NCI-H82 treated with DMSO at 0.1 percent for 48 hours (cell line): ENCODE measurements around the gene PHOSPHO1.
A peak's percentile ranks its signal among the peaks of the same experiment; 100 is the strongest.

Source experiments
- DNase-seq: peaks from one replicate; lab custom pipeline; 2025; ENCODE audit not compliant: unreplicated experiment; lab: John Stamatoyannopoulos, UW

PHOSPHO1 gene

DNA sequence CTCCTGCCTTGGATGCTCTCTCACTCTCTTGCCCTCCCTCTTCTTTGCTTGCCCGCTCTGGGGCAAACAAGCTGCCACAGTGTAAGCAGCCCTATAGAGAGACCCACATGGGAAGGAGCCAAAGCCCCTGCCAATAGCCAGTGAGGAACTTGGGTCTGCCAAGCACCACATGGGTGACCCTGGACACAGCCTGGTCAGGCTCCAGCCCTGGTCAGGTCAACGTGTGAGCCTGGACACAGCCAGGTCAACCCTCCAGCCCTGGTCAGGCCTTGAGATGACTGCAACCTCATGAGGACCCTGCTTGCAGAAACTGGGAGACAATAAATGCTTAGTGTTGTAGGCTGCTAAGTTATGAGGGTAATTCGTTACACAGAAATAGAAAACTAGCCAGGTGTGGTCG is 14.3 kb upstream of the PHOSPHO1 start:
- no peak for DNase-seq

- no peak for DNase-seq
These were observed 12.2 kb upstream of the PHOSPHO1 start for GRCh38 chr17:49242813-49243212.

DNA sequence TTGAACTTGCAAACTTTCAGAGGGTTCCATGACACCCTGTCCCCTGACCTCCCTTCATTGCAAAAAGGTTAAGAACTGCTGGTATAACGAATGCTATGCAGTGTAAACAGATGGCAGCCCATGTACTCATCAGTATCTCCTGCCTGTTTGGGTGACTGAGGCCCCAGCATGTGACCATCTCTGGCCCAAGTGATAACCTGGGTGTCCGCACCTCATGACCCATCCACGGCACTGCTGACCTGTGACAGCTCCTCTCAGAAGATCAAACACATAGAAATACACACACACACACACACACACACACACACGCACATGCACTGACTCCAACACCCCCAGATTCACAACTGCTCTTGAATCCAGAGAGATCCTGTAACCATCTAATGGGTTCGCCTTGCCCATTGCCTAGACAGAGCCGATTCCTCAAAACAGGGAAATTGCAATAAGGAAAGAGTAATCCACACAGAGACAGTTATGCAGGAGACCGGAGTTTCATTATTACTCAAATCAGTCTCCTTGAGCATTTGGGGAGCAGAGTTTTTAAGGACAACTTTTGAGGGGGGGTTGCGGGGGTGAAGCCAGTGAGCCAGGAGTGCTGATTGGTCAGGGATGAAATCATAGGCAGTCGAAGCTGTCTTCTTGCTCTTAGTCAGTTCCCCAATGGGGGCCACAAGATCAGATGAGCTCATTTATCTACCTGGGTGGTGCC is 11.3 kb upstream of the PHOSPHO1 start:
- no peak for DNase-seq

GRCh38 chr17:49241040-49241439 is 10.5 kb upstream of the PHOSPHO1 start:
- DNase-seq = no peak

GRCh38 chr17:49240619-49241018 is 10.0 kb upstream of the PHOSPHO1 start:
- no peak for DNase-seq

DNA sequence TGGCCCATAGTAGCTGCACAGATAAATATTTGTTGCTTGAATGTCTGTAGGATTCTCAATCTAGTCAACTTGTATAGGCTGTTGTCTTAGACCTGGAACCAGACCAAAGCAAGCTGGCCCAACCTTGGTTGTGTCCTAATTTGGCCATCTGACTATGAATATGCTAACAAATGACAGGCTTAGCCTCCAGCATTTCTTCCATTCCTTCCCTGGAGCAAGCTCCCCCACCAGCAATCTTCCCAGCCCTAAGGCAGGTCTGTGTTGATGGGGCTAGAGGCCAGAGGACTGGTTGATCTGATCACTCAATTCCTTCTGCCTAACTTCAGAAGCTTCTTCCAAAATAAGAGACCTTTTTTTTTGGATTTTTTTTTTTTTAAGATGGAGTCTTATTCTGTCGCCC is 9.4 kb upstream of the PHOSPHO1 start:
- no peak for DNase-seq

DNA sequence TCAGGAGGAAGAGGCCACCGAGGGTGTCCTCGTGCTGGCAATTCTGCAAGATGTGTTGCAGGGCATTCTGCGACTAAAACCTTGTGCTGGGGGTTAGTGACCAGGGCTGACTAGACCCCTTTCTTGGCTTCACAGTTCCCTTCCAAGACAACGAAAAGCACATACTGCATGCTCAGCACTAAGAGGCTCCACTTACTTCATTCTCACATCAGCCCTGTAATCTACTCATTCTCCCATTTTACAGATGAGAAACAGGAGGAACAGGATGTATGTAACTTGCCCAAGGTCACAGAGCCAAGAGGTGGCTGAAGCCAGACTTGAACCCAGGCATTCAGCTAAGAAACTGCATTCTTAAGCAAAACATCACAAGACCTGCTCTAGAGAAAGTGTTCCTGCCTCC is 5.3 kb upstream of the PHOSPHO1 start:
- DNase-seq = no peak

GRCh38 chr17:49234509-49235080 is 4.0 kb upstream of the PHOSPHO1 start:
- no peak for DNase-seq

DNA sequence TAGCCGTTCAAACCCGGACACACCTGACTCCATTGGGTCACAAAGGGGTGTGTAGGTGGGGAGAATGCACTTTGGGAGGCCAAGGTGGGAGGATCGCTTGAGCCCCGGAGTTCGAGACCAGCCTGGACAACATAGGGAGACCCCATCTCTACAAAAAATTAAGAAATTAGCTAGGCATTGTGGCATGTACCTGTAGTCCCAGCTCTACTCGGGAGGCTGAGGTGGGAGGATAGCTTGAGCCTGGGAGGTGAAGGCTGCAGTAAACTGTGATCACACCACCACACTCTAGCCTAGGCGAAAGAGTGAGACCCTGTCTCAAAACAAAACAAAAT is 942 bp upstream of the PHOSPHO1 start:
- no peak for DNase-seq

DNA sequence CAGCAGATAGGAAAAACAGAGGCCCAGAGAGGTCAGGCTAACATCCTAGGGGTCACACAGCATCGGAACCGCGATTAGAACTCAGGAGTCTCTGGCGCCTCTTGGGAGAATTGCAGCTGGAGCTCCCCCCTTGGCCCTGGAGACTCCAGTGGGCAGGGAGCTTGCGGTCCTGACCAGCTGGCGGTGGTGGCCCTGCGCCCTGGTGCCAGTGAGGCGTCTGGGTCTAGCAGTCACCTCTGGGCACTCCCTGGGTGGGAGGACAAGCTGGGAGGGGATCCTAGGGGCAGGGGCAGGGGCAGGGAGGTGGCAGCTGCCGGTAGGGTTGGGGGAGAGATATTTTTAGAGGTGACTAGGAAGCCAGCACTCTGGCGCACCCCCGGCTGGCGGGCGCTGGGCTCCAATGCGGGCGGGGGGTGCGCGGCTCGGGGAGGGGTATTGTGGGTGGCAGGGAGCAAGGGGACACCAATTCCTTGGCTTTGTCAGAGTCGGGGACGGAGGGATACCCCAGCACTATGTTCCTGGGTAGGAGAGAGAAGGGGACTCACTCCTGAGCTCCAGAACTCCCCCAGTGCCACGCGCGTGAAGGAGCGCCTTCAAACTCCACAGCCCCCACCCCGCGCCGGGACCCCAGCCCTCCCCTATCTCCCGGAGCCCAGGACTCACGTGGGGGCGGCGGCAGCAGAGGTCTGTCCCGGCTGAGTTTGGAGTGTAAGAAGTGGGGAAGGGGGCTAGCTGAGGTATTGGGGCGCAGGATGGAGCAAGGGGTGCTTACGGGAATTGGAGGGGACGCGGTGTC is 584 bp downstream of the PHOSPHO1 start:
- no peak for DNase-seq

- DNase-seq = no peak
These were observed 1.3 kb downstream of the PHOSPHO1 start for GRCh38 chr17:49229076-49229804.

- DNase-seq = peak; percentile 61
These were observed 2.9 kb downstream of the PHOSPHO1 start for GRCh38 chr17:49227436-49228261.

DNA sequence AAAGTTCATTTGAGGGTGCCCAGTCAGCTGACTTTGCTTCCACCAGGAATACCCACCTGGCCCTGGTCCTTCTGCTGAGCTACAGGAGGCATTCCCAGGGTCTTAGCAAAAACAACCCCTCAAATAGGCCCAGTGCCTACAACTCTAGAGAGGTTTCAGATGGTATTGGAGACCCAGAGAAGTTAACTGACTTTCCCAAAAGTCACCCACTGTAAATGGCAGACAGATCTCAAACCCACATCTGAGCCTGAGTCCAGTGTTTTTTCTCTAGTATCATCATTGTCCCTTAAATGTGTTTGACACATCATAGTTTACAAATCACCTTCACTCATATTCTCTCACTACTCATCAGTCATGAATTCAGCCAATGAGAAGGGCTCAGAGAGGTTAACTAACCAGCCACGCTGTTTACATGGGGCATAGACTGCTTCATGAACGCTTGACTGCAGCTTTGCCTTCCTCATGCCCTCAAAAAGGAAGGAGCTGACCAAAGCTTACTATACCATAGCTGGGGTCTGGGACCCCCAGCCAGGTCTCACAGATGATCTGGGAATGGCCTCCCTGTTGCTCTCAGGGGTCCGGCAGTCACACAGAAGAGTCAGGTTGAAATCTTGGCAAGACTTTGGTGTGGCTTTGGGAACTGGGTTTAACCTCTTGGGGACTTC is 3.7 kb downstream of the PHOSPHO1 start:
- no peak for DNase-seq

GRCh38 chr17:49225554-49226236 is 4.9 kb downstream of the PHOSPHO1 start:
- no peak for DNase-seq

DNA sequence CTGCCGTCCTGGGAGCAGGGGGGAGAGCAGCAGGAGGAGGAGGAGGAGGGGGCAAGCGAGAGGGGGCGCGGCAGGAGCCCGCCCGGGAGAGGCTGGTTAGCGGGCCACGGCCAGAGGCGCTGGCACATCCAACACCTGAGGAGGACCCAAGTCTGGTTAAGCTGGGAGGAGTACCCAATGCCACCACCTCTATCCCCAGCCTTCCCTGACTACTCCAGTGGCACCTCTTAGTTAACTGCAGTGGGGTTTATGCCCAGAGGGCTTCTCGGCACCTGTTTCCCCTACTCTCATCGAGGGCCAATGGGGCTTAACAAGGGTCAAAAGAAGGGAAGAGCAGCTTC is 5.6 kb downstream of the PHOSPHO1 start:
- no peak for DNase-seq

- no peak for DNase-seq
These were observed 6.2 kb downstream of the PHOSPHO1 start for GRCh38 chr17:49224198-49224996.

DNA sequence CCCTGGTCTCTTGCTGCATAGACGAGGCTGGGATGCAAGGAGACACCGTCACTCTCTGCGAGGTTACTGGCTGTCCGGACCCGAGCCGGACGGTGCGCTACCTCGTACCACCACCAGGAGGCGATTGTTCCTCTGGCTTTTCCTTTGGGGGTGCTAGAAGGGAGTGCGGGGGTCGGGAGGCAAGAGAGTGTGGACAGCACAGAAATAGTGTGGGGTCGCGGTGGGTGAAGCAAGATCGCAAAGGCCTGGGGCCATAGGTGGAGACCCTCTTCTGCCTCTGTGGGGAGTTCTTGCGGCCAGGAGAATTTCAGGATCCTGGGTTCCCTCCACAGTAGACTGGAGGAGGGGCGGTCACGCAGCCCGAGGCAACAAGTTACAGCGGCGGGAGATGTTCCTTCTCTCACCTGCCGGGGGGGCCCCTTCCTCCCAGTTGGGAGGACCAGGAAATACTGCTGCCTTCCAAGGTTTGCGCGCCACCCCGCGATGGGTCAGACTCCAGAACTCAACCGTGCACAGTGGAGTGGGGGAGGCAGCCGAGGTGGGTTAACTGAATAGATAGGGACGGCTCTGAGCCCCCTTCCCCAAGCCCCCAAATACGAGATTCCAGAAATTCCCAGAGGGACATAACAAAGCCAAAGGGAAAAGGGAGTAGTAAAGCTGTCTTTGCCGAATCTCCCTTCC is 6.9 kb downstream of the PHOSPHO1 start:
- peak; percentile 11 for DNase-seq

GRCh38 chr17:49223168-49223516 is 7.4 kb downstream of the PHOSPHO1 start:
- DNase-seq = no peak

- no peak for DNase-seq
These were observed 10.6 kb downstream of the PHOSPHO1 start for GRCh38 chr17:49219987-49220386.
